ENCODE data around the gene LRRC8D.

- TF ChIP-seq EZH2phosphoT487 (conservative IDR thresholded peaks at IDR 0.05; ENCODE audit: low read length) (no peak), CTCF (IDR thresholded peaks at IDR 0.05; ENCODE audit: insufficient read depth, low read length, poor library complexity, severe bottlenecking) (no peak)
Measured at GRCh38 chr1:89834083-89834704, 13.4 kb downstream of the LRRC8D start.

All from SU-DHL-6 (cell line).